A549 (cell line): Measurements from ENCODE around the gene ZNF280C.

Source experiments
- JUN ChIP-seq, 2 experiments: fragments of >200 bp; sonication (Bioruptor Twin); formaldehyde crosslinking; IDR thresholded peaks; 2 replicates in 1 of 2; 3 replicates in 1 of 2; pipeline ENCODE4 v1.6.1; 2016 to 2017
- MAFK ChIP-seq: fragments of 450-650 bp; IDR thresholded peaks from 2 replicates; pipeline ENCODE4 v1.6.1; 2014; ENCODE audit not compliant: partially characterized antibody
- POLR2A ChIP-seq: IDR thresholded peaks from 2 replicates; pipeline ENCODE4 v1.6.1; 2012; ENCODE audit warnings: mild to moderate bottlenecking, low read length
- POLR2AphosphoS2 ChIP-seq: conservative IDR thresholded peaks from 2 replicates; pipeline ENCODE4 v1.6.1; 2012; ENCODE audit warnings: low read length, improper control_type of control experiment, inconsistent platforms
- RAD21 ChIP-seq, 2 experiments: fragments of >200 bp in 1 of 2; sonication (Bioruptor Twin) in 1 of 2; formaldehyde crosslinking in 1 of 2; IDR thresholded peaks in 1 of 2; conservative IDR thresholded peaks in 1 of 2; 2 replicates in 1 of 2; 3 replicates in 1 of 2; pipeline ENCODE4 v1.6.1; 2012 to 2018; ENCODE audit warnings: inconsistent platforms in 1 of 2
- TF ChIP-seq, protein P1 (sequence below): fragments of >200 bp; sonication (Bioruptor Twin); formaldehyde crosslinking; IDR thresholded peaks from 3 replicates; pipeline ENCODE4 v1.5.1; 2016

DNA sequence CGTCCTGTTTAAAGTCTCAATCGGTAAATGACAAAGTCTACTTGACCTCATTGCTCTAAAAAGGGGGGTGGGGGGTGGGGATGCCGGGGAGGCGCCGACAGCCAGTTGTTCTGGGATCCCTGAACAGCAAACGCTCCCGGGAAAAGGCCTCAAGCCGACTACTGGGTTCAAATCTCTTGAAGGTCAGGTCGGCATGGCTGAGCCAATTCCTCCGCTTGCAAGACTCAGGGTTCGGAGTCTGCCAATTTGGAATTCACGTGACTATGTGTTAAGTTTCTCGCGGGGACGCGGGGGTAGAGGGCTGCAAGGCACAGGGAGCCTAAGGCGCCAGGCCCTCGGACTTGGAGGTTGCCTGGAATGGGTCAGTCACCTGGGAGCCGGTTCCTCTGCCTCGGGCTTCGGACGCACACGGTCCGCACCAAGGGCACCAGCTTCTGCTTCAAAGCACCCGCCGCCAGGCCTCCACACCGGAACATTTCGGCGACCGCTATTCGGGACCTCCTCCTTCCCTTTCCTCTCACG lies 103.5 kb downstream of the ZNF280C start:
- TF ChIP-seq, protein P1, sequence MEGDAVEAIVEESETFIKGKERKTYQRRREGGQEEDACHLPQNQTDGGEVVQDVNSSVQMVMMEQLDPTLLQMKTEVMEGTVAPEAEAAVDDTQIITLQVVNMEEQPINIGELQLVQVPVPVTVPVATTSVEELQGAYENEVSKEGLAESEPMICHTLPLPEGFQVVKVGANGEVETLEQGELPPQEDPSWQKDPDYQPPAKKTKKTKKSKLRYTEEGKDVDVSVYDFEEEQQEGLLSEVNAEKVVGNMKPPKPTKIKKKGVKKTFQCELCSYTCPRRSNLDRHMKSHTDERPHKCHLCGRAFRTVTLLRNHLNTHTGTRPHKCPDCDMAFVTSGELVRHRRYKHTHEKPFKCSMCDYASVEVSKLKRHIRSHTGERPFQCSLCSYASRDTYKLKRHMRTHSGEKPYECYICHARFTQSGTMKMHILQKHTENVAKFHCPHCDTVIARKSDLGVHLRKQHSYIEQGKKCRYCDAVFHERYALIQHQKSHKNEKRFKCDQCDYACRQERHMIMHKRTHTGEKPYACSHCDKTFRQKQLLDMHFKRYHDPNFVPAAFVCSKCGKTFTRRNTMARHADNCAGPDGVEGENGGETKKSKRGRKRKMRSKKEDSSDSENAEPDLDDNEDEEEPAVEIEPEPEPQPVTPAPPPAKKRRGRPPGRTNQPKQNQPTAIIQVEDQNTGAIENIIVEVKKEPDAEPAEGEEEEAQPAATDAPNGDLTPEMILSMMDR = no peak
- TF ChIP-seq JUN (IDR thresholded peaks at IDR 0.05) = no peak
- no peak for TF ChIP-seq RAD21 (conservative IDR thresholded peaks at IDR 0.05 in 1 of 2, IDR thresholded peaks at IDR 0.05 in 1 of 2)
- TF ChIP-seq MAFK = no peak
- TF ChIP-seq POLR2A = no peak
- TF ChIP-seq POLR2AphosphoS2 = no peak
